Peyer's patch (tissue), 4 donors: Measurements from ENCODE around the gene STUB1.

Experiments
- POLR2A ChIP-seq, 2 donors: fragments of 450-650 bp; IDR thresholded peaks; one replicate each; pipeline ENCODE4 v1.5.1; 2017; ENCODE audit warnings: antibody characterized with exemption in 2 of 2, mild to moderate bottlenecking in 2 of 2, moderate library complexity in 2 of 2
- TF ChIP-seq, protein P1 (sequence below), 6 experiments: fragments of 450-650 bp in 4 of 6; fragments of 200-600 bp in 2 of 6; sonication (generic) in 1 of 6; IDR thresholded peaks; one replicate each; pipeline ENCODE4 v1.5.1; 2017 to 2019; ENCODE audit warnings: antibody characterized with exemption in 6 of 6, mild to moderate bottlenecking in 3 of 6, moderate library complexity in 1 of 6

GRCh38 chr16:723695-724094 lies 43.5 kb downstream of the STUB1 start:
- TF ChIP-seq, protein P1, sequence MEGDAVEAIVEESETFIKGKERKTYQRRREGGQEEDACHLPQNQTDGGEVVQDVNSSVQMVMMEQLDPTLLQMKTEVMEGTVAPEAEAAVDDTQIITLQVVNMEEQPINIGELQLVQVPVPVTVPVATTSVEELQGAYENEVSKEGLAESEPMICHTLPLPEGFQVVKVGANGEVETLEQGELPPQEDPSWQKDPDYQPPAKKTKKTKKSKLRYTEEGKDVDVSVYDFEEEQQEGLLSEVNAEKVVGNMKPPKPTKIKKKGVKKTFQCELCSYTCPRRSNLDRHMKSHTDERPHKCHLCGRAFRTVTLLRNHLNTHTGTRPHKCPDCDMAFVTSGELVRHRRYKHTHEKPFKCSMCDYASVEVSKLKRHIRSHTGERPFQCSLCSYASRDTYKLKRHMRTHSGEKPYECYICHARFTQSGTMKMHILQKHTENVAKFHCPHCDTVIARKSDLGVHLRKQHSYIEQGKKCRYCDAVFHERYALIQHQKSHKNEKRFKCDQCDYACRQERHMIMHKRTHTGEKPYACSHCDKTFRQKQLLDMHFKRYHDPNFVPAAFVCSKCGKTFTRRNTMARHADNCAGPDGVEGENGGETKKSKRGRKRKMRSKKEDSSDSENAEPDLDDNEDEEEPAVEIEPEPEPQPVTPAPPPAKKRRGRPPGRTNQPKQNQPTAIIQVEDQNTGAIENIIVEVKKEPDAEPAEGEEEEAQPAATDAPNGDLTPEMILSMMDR (IDR thresholded peaks at IDR 0.05), result no peak
- no peak for TF ChIP-seq POLR2A (IDR thresholded peaks at IDR 0.05)
